Nasal cavity respiratory epithelium epithelial cell of viscerocranial mucosa (primary cell): ENCODE measurements around the gene CRTC3. TPM values are rescaled to one million over a fixed set of nuclear protein-coding genes. Genes with fewer than 3 reads are reported as not detected.

ENCODE experiments used
- total RNA-seq: library from RNA; depleted of rRNA; stranded (reverse); fragments of >200 nt; gene quantifications from 2 replicates; pipeline ENCODE4 v1.2.3, GENCODE V29; 2014

CRTC3 gene
- total RNA-seq = 8.9 and 16.8 TPM in 2 replicates

GRCh38 chr15:90529371-90530249 is at the start of gene CRTC3:
Gene CRTC3 (plus strand): TSS chr15:90529923. CDS start chr15:90530072, 149 bp downstream.

Other genes with a start within 250 kb of the CRTC3 start
- gene ZNF774, start 177.6 kb upstream of the CRTC3 start, total RNA-seq = 3.4 and 8.5 TPM in 2 replicates
- gene IQGAP1, start 141.7 kb upstream of the CRTC3 start, total RNA-seq = 315 and 505 TPM in 2 replicates
- 0.34 and 0.36 TPM in 2 replicates for gene BLM, start 187.4 kb downstream of the CRTC3 start, total RNA-seq